HepG2 (cell line): ENCODE measurements around the gene TRMT1. TPM values are rescaled to one million over a fixed set of nuclear protein-coding genes. Genes with fewer than 3 reads are reported as not detected.
A peak's percentile ranks its signal among the peaks of the same experiment; 100 is the strongest.

Source experiments
- EEA1 ChIP-seq: sonication (generic); formaldehyde crosslinking; IDR thresholded peaks from 2 replicates; pipeline ENCODE4 v1.5.1; 2020; ENCODE audit warnings: mild to moderate bottlenecking, missing genetic modification reagents, borderline replicate concordance
- ETV6 ChIP-seq: sonication (generic); formaldehyde crosslinking; conservative IDR thresholded peaks from 2 replicates; pipeline ENCODE4 v1.4.0; 2020; ENCODE audit warnings: missing genetic modification reagents
- FOXO1 ChIP-seq: sonication (generic); formaldehyde crosslinking; IDR thresholded peaks from 2 replicates; pipeline ENCODE4 v1.4.0; 2020; ENCODE audit warnings: missing genetic modification reagents
- GATAD2A ChIP-seq: IDR thresholded peaks from 2 replicates; pipeline ENCODE4 v1.6.1; 2016
- GPN1 ChIP-seq: sonication (generic); formaldehyde crosslinking; IDR thresholded peaks from 2 replicates; pipeline ENCODE4 v1.5.1; 2020; ENCODE audit warnings: missing genetic modification reagents, borderline replicate concordance
- MED8 ChIP-seq: sonication (generic); formaldehyde crosslinking; IDR thresholded peaks from 2 replicates; pipeline ENCODE4 v1.8.1; 2023; ENCODE audit warnings: mild to moderate bottlenecking, missing genetic modification reagents; ENCODE audit not compliant: insufficient replicate concordance
- MXD4 ChIP-seq: IDR thresholded peaks from 2 replicates; pipeline ENCODE4 v1.6.1; 2016; ENCODE audit warnings: mild to moderate bottlenecking, missing biosample characterization, missing genetic modification reagents
- NONO ChIP-seq, 2 experiments: fragments of 450-650 bp in 1 of 2; sonication (generic) in 1 of 2; formaldehyde crosslinking in 1 of 2; IDR thresholded peaks in 1 of 2; conservative IDR thresholded peaks in 1 of 2; 2 replicates each; pipeline versions ENCODE4 v1.6.1 to v1.8.0; 2017 to 2022; ENCODE audit warnings: mild to moderate bottlenecking in 1 of 2, missing genetic modification reagents in 1 of 2, moderate library complexity in 1 of 2
- NR1H2 ChIP-seq: sonication (generic); formaldehyde crosslinking; IDR thresholded peaks from 2 replicates; pipeline ENCODE4 v1.8.1; 2022; ENCODE audit warnings: low read depth, missing genetic modification reagents, borderline replicate concordance
- POLR2AphosphoS5 ChIP-seq: IDR thresholded peaks from 2 replicates; pipeline ENCODE4 v1.6.1; 2012; ENCODE audit warnings: low read depth, low read length
- RFXANK ChIP-seq: IDR thresholded peaks from 2 replicates; pipeline ENCODE4 v1.6.1; 2016
- SMARCC2 ChIP-seq: fragments of 450-650 bp; IDR thresholded peaks from 2 replicates; pipeline ENCODE4 v1.6.1; 2017; ENCODE audit warnings: antibody characterized with exemption, mild to moderate bottlenecking
- SRSF4 ChIP-seq: fragments of 200-400 bp; formaldehyde crosslinking; IDR thresholded peaks from one replicate; pipeline ENCODE4 v1.6.1; 2018; ENCODE audit warnings: mild to moderate bottlenecking, low read depth, low read length, moderate library complexity; ENCODE audit not compliant: poor library complexity, severe bottlenecking
- ZNF282 ChIP-seq: fragments of 450-650 bp; IDR thresholded peaks from 2 replicates; pipeline ENCODE4 v1.6.1; 2018; ENCODE audit not compliant: partially characterized antibody
- polyA plus RNA-seq, 8 experiments: library from polyadenylated mRNA; depleted of rRNA in 3 of 8; stranded (reverse) in 7 of 8; unstranded in 1 of 8; fragments of >200 nt; fragmentation: Illumina TruSeq in 4 of 8; extraction: Trizol in 4 of 8; gene quantifications; 2 replicates each; pipeline versions ENCODE4 v1.2.1 to v1.2.3, GENCODE V29; 2011 to 2016; ENCODE audit warnings: low read depth in 4 of 8, missing spikeins in 1 of 8, mixed read lengths in 1 of 8; ENCODE audit not compliant: insufficient read depth in 1 of 8
- total RNA-seq, 5 experiments: library from RNA; depleted of rRNA; stranded (reverse); fragments of >200 nt; fragmentation: Illumina TruSeq; extraction: Trizol; gene quantifications; 2 replicates each; pipeline ENCODE4 v1.2.3, GENCODE V29; 2016; ENCODE audit warnings: low read depth in 1 of 5
- TF ChIP-seq, protein P1 (sequence below): sonication (generic); formaldehyde crosslinking; IDR thresholded peaks from 2 replicates; pipeline ENCODE4 v1.9.0; 2021; ENCODE audit warnings: missing genetic modification reagents, borderline replicate concordance
- TF ChIP-seq, protein P2 (sequence below): sonication (generic); formaldehyde crosslinking; IDR thresholded peaks from 2 replicates; pipeline ENCODE4 v1.4.0; 2020; ENCODE audit warnings: missing genetic modification reagents
- TF ChIP-seq, protein P3 (sequence below): sonication (generic); formaldehyde crosslinking; IDR thresholded peaks from 2 replicates; pipeline ENCODE4 v1.4.0; 2020; ENCODE audit warnings: missing genetic modification reagents; ENCODE audit errors: not compliant biosample characterization
- TF ChIP-seq, protein P4 (sequence below): sonication (generic); formaldehyde crosslinking; IDR thresholded peaks from 2 replicates; pipeline ENCODE4 v1.5.0; 2020; ENCODE audit warnings: missing genetic modification reagents
- TF ChIP-seq, protein P5 (sequence below): sonication (generic); formaldehyde crosslinking; IDR thresholded peaks from 2 replicates; pipeline ENCODE4 v1.5.0; 2020; ENCODE audit warnings: missing genetic modification reagents, mild to moderate bottlenecking, borderline replicate concordance

The TRMT1 gene
- total and polyA plus RNA-seq, 2 of the 13 experiments (the other 11 are each of a cell fraction or from before 2014, with no cell fraction given) = 35.5 to 44.1 TPM

DNA sequence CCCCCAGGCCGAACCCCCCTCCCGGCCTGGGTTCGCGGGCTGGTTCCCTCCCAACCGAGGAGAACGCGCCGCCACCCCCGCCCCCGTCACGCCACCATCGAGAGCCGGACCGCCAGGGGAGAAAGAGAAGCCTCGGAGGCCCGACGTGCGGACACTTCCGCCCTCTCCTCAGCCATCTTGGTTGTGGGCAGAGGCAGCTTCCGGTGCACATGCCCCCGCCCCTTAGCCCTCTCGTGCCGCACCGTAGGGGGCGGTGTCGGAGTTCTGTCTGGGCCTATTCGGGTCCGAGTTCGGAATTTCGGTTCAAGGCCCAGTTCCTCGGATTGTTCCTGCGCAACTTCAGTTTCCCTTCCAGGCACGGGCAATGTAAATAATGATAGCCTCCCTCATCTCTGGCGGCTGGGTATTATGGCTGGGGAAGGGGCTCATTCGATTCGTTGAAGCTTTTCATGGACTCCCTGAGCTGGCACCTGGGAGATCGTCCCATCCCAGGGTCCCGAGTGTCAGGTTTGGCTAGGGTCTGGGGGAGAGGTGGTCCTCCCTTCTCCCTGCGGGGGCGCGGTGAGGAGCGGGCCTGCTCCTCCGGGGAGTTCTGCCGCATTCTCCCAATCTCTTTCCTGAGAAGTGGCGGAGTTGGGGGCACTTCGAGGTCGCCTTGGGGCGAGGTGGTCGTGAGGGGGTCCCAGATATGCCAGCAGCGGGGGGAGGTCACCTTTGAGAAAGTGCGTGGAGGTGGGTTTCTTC lies 33.8 kb upstream of the TRMT1 start, which contains the start of the genes IER2 and STX10 (continued):
- TF ChIP-seq, protein P1, sequence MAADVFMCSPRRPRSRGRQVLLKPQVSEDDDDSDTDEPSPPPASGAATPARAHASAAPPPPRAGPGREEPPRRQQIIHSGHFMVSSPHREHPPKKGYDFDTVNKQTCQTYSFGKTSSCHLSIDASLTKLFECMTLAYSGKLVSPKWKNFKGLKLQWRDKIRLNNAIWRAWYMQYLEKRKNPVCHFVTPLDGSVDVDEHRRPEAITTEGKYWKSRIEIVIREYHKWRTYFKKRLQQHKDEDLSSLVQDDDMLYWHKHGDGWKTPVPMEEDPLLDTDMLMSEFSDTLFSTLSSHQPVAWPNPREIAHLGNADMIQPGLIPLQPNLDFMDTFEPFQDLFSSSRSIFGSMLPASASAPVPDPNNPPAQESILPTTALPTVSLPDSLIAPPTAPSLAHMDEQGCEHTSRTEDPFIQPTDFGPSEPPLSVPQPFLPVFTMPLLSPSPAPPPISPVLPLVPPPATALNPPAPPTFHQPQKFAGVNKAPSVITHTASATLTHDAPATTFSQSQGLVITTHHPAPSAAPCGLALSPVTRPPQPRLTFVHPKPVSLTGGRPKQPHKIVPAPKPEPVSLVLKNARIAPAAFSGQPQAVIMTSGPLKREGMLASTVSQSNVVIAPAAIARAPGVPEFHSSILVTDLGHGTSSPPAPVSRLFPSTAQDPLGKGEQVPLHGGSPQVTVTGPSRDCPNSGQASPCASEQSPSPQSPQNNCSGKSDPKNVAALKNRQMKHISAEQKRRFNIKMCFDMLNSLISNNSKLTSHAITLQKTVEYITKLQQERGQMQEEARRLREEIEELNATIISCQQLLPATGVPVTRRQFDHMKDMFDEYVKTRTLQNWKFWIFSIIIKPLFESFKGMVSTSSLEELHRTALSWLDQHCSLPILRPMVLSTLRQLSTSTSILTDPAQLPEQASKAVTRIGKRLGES = no peak
- TF ChIP-seq SRSF4 (no peak), MED8 (peak; percentile 35), RFXANK (no peak), GATAD2A (CRISPR knock-in tag) (peak; percentile 77), NONO (IDR thresholded peaks at IDR 0.05) (no peak), NONO (CRISPR knock-in tag; conservative IDR thresholded peaks at IDR 0.05) (peak; percentile 88), GPN1 (CRISPR knock-in tag) (no peak), POLR2AphosphoS5 (peak; percentile 80), ZNF282 (no peak), NR1H2 (no peak), FOXO1 (CRISPR knock-in tag) (peak; percentile 68), ETV6 (CRISPR knock-in tag) (no peak), EEA1 (CRISPR knock-in tag) (no peak), MXD4 (CRISPR knock-in tag) (peak; percentile 81; the same call in 1 of the 2 replicates), SMARCC2 (no peak)
- TF ChIP-seq, protein P2, sequence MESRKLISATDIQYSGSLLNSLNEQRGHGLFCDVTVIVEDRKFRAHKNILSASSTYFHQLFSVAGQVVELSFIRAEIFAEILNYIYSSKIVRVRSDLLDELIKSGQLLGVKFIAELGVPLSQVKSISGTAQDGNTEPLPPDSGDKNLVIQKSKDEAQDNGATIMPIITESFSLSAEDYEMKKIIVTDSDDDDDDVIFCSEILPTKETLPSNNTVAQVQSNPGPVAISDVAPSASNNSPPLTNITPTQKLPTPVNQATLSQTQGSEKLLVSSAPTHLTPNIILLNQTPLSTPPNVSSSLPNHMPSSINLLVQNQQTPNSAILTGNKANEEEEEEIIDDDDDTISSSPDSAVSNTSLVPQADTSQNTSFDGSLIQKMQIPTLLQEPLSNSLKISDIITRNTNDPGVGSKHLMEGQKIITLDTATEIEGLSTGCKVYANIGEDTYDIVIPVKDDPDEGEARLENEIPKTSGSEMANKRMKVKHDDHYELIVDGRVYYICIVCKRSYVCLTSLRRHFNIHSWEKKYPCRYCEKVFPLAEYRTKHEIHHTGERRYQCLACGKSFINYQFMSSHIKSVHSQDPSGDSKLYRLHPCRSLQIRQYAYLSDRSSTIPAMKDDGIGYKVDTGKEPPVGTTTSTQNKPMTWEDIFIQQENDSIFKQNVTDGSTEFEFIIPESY (CRISPR knock-in tag) = peak; percentile 69
- TF ChIP-seq, protein P3, sequence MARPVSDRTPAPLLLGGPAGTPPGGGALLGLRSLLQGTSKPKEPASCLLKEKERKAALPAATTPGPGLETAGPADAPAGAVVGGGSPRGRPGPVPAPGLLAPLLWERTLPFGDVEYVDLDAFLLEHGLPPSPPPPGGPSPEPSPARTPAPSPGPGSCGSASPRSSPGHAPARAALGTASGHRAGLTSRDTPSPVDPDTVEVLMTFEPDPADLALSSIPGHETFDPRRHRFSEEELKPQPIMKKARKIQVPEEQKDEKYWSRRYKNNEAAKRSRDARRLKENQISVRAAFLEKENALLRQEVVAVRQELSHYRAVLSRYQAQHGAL (CRISPR knock-in tag) = no peak
- TF ChIP-seq, protein P4, sequence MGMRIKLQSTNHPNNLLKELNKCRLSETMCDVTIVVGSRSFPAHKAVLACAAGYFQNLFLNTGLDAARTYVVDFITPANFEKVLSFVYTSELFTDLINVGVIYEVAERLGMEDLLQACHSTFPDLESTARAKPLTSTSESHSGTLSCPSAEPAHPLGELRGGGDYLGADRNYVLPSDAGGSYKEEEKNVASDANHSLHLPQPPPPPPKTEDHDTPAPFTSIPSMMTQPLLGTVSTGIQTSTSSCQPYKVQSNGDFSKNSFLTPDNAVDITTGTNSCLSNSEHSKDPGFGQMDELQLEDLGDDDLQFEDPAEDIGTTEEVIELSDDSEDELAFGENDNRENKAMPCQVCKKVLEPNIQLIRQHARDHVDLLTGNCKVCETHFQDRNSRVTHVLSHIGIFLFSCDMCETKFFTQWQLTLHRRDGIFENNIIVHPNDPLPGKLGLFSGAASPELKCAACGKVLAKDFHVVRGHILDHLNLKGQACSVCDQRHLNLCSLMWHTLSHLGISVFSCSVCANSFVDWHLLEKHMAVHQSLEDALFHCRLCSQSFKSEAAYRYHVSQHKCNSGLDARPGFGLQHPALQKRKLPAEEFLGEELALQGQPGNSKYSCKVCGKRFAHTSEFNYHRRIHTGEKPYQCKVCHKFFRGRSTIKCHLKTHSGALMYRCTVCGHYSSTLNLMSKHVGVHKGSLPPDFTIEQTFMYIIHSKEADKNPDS (CRISPR knock-in tag) = 0 out of 2 replicates have a peak, but pooled peaks have one; percentile 56
- TF ChIP-seq, protein P5, sequence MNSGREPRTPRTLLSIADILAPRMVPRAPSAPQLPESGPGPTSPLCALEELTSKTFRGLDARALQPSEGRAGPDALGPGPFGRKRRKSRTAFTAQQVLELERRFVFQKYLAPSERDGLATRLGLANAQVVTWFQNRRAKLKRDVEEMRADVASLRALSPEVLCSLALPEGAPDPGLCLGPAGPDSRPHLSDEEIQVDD (CRISPR knock-in tag) = no peak; the same call in 1 of the 2 replicates
